C4-2B (cell line): ENCODE results near the gene PLXDC1.

ENCODE experiments used
- H3K27ac ChIP-seq: fragments of 450-650 bp; 2 replicates; pipeline ENCODE4 v1.5.1; 2017
- ZFX ChIP-seq: fragments of 450-650 bp; IDR thresholded peaks from 2 replicates; pipeline ENCODE4 v1.6.1; 2017
- TF ChIP-seq, protein P1 (sequence below): fragments of 450-650 bp; conservative IDR thresholded peaks from 2 replicates; pipeline ENCODE4 v1.5.1; 2017; ENCODE audit warnings: mild to moderate bottlenecking

Gene PLXDC1

DNA sequence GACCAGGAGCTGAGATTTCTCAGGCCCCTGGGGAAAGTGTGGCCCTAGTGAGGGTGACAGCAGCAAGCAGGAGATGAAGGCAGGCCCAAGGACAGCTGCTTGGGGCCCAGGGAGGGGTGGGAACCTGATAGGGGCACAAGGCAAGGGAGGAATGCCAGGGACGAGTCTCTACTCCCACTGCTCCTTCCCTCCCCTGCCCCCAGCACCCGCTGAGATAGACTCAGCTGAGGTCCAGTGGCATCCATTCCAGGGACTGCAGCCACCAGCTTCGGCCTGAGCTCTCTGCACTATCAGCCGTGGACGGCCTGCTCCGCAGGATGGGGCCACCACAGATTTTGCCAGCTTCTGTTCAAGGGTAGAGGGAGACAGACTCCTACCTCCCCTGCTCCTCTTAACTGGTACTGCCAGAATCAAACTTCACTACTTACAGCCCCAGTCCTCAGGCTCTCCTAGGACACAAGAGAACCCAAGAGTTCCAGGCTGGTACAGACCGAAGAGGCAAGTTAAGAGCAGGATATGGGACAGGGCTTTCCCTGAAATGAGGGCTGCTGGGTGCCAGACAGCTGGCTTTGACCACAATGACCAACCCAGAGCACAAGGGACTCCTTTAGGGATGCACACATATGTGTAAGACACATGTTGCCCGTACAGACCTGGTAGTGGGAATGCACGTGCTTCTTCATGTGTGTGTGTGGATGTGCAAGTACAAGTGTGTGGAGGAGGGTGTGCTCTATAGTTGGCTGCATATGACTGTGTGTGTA is 40.5 kb upstream of the PLXDC1 start:
- TF ChIP-seq, protein P1, sequence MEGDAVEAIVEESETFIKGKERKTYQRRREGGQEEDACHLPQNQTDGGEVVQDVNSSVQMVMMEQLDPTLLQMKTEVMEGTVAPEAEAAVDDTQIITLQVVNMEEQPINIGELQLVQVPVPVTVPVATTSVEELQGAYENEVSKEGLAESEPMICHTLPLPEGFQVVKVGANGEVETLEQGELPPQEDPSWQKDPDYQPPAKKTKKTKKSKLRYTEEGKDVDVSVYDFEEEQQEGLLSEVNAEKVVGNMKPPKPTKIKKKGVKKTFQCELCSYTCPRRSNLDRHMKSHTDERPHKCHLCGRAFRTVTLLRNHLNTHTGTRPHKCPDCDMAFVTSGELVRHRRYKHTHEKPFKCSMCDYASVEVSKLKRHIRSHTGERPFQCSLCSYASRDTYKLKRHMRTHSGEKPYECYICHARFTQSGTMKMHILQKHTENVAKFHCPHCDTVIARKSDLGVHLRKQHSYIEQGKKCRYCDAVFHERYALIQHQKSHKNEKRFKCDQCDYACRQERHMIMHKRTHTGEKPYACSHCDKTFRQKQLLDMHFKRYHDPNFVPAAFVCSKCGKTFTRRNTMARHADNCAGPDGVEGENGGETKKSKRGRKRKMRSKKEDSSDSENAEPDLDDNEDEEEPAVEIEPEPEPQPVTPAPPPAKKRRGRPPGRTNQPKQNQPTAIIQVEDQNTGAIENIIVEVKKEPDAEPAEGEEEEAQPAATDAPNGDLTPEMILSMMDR, result no peak
- no peak for TF ChIP-seq ZFX
- no peak overlapping the region for H3K27ac ChIP-seq

DNA sequence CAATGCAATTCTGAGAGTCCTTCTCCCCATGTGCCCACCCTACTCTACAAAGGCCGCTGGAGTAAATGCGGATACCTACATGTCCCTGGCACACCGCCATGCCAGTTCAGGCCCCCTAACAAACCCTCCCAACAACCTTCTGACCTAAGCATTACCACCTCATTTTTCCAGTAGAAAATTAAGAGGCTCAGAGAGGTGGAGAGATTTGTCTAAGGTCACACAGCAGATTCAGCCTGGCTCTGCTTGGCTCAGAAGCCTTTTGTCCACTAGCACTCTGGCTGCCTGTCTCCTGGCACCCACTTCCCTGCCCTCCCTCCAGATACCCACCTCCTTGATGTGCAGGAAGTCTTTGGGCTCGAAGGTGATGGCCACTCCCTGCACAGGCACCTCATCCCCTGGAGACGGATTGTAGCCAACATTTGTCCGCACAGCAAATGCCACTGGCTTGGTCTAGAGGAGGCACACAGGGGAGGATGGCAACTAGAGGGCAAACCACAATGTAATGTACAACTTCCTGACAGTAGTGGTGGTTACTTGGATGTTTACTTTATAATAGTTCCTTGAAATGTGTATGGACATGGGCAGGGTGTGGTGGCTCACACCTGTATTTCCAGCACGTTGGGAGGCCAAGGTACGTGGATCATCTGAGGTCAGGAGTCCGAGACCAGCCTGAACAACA is 35.9 kb upstream of the PLXDC1 start:
- no peak overlapping the region for H3K27ac ChIP-seq
- no peak for TF ChIP-seq ZFX
- TF ChIP-seq, protein P1, result no peak

DNA sequence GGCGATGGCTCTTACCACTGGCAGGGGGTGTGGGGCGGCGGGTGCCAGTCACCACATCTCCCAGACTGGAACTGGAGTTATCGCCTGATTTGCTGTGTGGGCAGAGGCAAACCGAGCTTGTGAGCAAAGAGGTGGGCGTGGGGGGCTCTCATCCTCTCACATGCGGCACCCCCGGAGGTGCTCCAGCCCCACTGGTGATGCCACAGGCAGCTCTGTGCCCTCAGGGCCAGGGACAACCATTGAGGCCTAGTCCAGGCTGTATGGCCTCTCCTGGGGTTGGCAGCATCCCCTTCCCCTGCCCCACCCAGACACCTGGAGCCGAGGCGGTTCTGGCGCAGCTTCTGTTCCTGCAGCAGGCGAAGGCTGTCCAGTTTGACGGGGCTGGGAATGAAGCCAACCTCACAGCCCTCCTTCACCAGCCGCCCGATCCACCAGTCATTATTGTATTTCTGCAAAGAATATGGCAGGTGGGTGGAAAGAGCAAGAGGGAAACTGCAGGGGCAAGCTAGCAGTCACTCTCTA is 35.1 kb upstream of the PLXDC1 start:
- no peak overlapping the region for H3K27ac ChIP-seq
- TF ChIP-seq, protein P1, result no peak
- TF ChIP-seq ZFX, result no peak

DNA sequence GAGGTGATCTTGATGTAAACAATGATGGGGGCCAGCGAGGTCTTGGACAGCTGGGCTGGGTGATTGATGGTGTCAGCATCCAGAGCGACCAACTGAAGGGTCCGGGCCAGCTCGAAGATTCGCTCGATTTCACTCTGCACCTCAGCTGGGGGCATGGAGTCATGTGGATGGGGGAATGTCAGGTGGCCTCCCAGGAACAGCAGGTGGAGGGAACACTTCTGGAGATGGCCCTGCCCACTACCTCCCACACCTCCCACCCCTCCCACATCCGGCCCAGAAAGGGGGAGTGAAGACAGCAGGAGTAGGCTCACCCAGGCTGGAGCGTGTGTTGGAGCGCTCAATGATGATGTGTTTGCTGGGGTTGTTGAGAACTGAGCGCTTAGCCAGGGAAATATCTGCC is 32.3 kb upstream of the PLXDC1 start:
- no peak for TF ChIP-seq ZFX
- TF ChIP-seq, protein P1, result no peak
- H3K27ac ChIP-seq, result no peak overlapping the region

DNA sequence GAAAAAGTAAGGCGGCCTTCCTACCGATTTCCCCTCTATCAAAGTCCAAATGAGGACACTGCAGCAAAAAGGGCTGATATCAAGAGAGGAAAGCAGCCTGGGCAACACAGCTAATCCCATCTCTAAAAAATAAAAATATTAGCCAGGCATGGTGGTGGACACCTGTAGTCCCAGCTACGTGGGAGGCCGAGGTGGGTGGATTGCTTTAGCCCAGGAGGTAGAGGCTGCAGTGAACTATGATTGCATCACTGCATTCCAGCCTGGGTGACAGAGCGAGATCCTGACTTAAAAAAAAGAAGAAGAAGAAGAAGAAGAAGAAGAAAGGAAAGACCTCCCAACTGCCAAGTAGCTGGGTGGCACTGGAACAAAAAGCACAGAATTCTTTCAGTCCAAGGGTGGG is 31.6 kb upstream of the PLXDC1 start:
- no peak for TF ChIP-seq ZFX
- TF ChIP-seq, protein P1, result no peak
- H3K27ac ChIP-seq, result no peak overlapping the region

DNA sequence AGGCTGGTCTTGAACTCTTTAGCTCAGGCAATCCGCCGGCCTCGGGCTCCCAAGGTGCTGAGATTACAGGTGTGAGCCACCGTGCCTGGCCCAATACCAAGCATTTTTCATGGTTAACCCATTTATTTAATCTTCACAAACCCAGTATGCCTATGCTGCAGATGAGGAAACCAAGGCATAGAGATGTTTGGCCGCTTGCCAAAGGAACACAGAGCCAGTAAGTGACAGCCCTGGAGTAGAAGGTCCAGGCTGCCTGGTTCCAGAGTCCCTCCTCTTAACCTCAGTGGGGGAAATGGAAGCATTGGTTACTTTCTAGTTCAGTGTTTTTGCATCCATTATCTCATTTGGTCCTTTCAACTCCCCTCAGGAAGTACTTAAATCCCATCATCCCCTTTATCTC is 29.9 kb upstream of the PLXDC1 start:
- TF ChIP-seq ZFX, result no peak
- TF ChIP-seq, protein P1, result no peak
- no peak overlapping the region for H3K27ac ChIP-seq

DNA sequence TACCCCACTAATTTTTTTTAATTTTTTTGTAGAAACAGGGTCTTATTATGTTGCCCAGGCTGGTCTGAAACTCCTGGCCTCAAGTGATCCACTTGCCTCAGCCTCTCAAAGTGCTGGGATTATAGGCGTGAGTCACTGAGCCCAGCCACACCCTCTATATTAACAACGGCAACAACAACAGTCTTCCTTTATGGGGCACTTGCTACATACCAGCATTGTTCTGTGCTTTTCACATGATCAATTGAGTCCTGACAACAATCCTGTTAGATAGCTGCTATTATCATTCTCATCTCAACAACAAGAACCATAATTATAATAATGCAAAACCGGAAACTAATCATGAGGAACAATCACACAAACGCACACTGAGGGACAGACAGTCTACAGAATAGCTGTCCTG is 27.1 kb upstream of the PLXDC1 start:
- TF ChIP-seq, protein P1, result no peak
- no peak for TF ChIP-seq ZFX
- H3K27ac ChIP-seq, result no peak overlapping the region
